DLD1 (cell line): ENCODE data around the gene MAP1LC3A.

Source experiments
- in situ Hi-C: cut with HindIII; loops from 2 replicates; pipeline ENCODE4 v1.10.0; 2017; ENCODE audit warnings: low sequenced_read_pairs

MAP1LC3A gene

GRCh38 chr20:34607066-34607465, 48.5 kb downstream of the MAP1LC3A start:
- in situ Hi-C loops: no loop called here
